Breast epithelium (tissue), 3 donors: ENCODE results near the gene DCLK1.

Experiments used
- POLR2A ChIP-seq: fragments of 450-650 bp; IDR thresholded peaks from one replicate; pipeline ENCODE4 v1.6.1; 2016; ENCODE audit warnings: antibody characterized with exemption, mild to moderate bottlenecking, moderate library complexity
- POLR2AphosphoS5 ChIP-seq, 3 donors: sonication (generic); formaldehyde crosslinking; IDR thresholded peaks; one replicate each; pipeline ENCODE4 v1.6.1; 2017; ENCODE audit warnings: antibody characterized with exemption in 3 of 3
- TF ChIP-seq, protein P1 (sequence below), 3 donors: fragments of 450-650 bp; IDR thresholded peaks; one replicate each; pipeline ENCODE4 v1.5.1; 2016 to 2017; ENCODE audit warnings: antibody characterized with exemption in 3 of 3, mild to moderate bottlenecking in 3 of 3, moderate library complexity in 3 of 3

- TF ChIP-seq POLR2AphosphoS5 (IDR thresholded peaks at IDR 0.05) (no peak), POLR2A (no peak)
- TF ChIP-seq, protein P1, sequence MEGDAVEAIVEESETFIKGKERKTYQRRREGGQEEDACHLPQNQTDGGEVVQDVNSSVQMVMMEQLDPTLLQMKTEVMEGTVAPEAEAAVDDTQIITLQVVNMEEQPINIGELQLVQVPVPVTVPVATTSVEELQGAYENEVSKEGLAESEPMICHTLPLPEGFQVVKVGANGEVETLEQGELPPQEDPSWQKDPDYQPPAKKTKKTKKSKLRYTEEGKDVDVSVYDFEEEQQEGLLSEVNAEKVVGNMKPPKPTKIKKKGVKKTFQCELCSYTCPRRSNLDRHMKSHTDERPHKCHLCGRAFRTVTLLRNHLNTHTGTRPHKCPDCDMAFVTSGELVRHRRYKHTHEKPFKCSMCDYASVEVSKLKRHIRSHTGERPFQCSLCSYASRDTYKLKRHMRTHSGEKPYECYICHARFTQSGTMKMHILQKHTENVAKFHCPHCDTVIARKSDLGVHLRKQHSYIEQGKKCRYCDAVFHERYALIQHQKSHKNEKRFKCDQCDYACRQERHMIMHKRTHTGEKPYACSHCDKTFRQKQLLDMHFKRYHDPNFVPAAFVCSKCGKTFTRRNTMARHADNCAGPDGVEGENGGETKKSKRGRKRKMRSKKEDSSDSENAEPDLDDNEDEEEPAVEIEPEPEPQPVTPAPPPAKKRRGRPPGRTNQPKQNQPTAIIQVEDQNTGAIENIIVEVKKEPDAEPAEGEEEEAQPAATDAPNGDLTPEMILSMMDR (IDR thresholded peaks at IDR 0.05): no peak
Observed at GRCh38 chr13:36028359-36029025, 102.7 kb downstream of the DCLK1 start.
